Heart left ventricle (tissue), 16 donors: Measurements from ENCODE around the gene GANAB. TPM values are rescaled to one million over a fixed set of nuclear protein-coding genes. Genes with fewer than 3 reads are reported as not detected.

ENCODE experiments used
- ATAC-seq, 4 donors: fragments of 200-7000 bp; cut with Tn5 transposase; one replicate each; pipeline ENCODE4 v1.9.1; 2020 to 2022; ENCODE audit warnings: moderate library complexity in 4 of 4, mild to moderate bottlenecking in 3 of 4, moderate number of reproducible peaks in 1 of 4
- DNase-seq, 5 donors: peaks; one replicate each; pipeline ENCODE4 v3.0.0-alpha.2; 2020
- H3K27ac ChIP-seq, 12 donors: fragments of 200-600 bp; sonication (generic) in 4 of 12; one replicate each; pipeline versions ENCODE4 v1.5.0 to v1.8.0; 2016 to 2022; ENCODE audit warnings: mild to moderate bottlenecking in 2 of 12
- H3K27me3 ChIP-seq, 9 donors: fragments of 200-600 bp; sonication (generic) in 2 of 9; one replicate each; pipeline versions ENCODE4 v1.5.1 to v1.8.0; 2016 to 2022; ENCODE audit warnings: mild to moderate bottlenecking in 3 of 9
- H3K36me3 ChIP-seq, 9 donors: fragments of 200-600 bp; sonication (generic) in 2 of 9; one replicate each; pipeline versions ENCODE4 v1.5.0 to v1.8.0; 2018 to 2022; ENCODE audit warnings: mild to moderate bottlenecking in 2 of 9
- H3K4me1 ChIP-seq, 12 donors: fragments of 200-600 bp; sonication (generic) in 4 of 12; one replicate each; pipeline versions ENCODE4 v1.5.0 to v1.8.0; 2016 to 2022; ENCODE audit warnings: mild to moderate bottlenecking in 3 of 12
- H3K4me3 ChIP-seq, 12 donors: fragments of 200-600 bp; sonication (generic) in 4 of 12; one replicate each; pipeline versions ENCODE4 v1.5.0 to v1.8.0; 2017 to 2022; ENCODE audit warnings: mild to moderate bottlenecking in 9 of 12, moderate library complexity in 4 of 12
- H3K9me3 ChIP-seq, 12 donors: fragments of 200-600 bp; sonication (generic) in 4 of 12; one replicate each; pipeline versions ENCODE4 v1.5.0 to v1.8.0; 2016 to 2022; ENCODE audit warnings: mild to moderate bottlenecking in 1 of 12
- POLR2A ChIP-seq, 2 donors: fragments of 450-650 bp; IDR thresholded peaks; one replicate each; pipeline ENCODE4 v1.6.1; 2017; ENCODE audit warnings: antibody characterized with exemption in 2 of 2, mild to moderate bottlenecking in 2 of 2, moderate library complexity in 2 of 2
- WGBS, 4 donors: extraction: QIAGEN DNeasy Blood & Tissue Kit in 2 of 4; methylation state at CpG; one replicate each; pipeline versions ENCODE4 v1.1.5 to v1.1.7; 2013 to 2018; 5-methylcytosine and 5-hydroxymethylcytosine counted together
- intact Hi-C, 10 donors: fragments of 100-400 bp; cut with DNase I; formaldehyde crosslinking; loops; one replicate each; pipeline versions ENCODE4 v1.11.1 to v1.14.2; 2022
- polyA plus RNA-seq, 2 donors: library from polyadenylated mRNA; stranded (reverse); fragments of 200-250 nt; gene quantifications; one replicate each; pipeline ENCODE4 v1.2.3, GENCODE V29; 2013
- total RNA-seq, 9 donors: library from RNA; depleted of rRNA in 2 of 9; stranded (reverse); fragments of >200 nt in 2 of 9; fragmentation: NEBNext Ultra II Directional in 3 of 9; extraction: Animal tissue kit (Norgen Biotek cat#: 25700) in 3 of 9; gene quantifications; one replicate each; pipeline versions ENCODE4 v1.1.0 to v1.2.4, GENCODE V29; 2016 to 2023
- TF ChIP-seq, protein P1 (sequence below), 12 donors: fragments of 200-600 bp; sonication (generic) in 4 of 12; IDR thresholded peaks; one replicate each; pipeline versions ENCODE4 v1.5.0 to v1.8.0; 2018 to 2022; ENCODE audit warnings: antibody characterized with exemption in 12 of 12, mild to moderate bottlenecking in 5 of 12
- donor health status: ischemic (EF 13 %, LVEDD 7.1; RV severe dilation, severe dysfunction).
- donor health status: healthy with polysubstance abuse.
- donor health status: DM: no; HTN: yes; CAD: no.
- donor health status: DM: no; HTN: no; CAD: no.
- donor health status: ischemic (EF 25% LVEDD 6.9; RV normal size, moderate dysfunction).
- donor health status: ischemic (EF 25% LVEDD 5.7; RV mildly dilated, moderate dysfunction).
- donor health status: healthy.
- donor health status: DM: yes; HTN: yes; CAD: no.
- donor health status: ischemic (EF 35%, LVEDD 5.7; RV mildly dilated, moderate dysfunction).
- donor health status: nonischemic (EF 11% LVEDD 7.7; RV severe dilation, severe dysfunction).
- donor health status: DM: yes; HTN: yes; CAD: no.
- donor health status: PGD.
- donor health status: ischemic (EF 29% LVEDD 5.4; RV normal size, mild dysfunction).
- donor health status: nonischemic (EF 23%, LVEDD 6.1; RV moderate dilation, normal function).

Gene GANAB
- total and polyA plus RNA-seq, 11 donors = 49.3 to 182 (median 99.1) TPM

DNA sequence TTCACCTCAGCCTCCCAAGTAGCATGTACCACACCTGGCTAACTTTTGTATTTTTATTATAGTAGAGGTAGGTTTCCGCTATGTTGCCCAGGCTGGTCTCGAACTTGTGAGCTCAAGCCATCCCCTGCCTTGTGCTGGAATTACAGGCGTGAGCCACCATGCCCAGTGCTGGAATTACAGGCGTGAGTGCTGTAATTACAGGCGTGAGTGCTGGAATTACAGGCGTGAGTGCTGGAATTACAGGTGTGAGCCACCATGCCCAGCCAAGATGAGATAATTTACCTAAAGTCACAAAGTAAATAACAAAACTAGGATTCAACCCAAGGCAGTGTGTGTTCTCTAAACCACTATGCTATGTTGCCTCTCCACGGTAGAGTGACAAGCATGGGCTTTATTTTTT, 36.1 kb upstream of the GANAB start:
- TF ChIP-seq, protein P1, sequence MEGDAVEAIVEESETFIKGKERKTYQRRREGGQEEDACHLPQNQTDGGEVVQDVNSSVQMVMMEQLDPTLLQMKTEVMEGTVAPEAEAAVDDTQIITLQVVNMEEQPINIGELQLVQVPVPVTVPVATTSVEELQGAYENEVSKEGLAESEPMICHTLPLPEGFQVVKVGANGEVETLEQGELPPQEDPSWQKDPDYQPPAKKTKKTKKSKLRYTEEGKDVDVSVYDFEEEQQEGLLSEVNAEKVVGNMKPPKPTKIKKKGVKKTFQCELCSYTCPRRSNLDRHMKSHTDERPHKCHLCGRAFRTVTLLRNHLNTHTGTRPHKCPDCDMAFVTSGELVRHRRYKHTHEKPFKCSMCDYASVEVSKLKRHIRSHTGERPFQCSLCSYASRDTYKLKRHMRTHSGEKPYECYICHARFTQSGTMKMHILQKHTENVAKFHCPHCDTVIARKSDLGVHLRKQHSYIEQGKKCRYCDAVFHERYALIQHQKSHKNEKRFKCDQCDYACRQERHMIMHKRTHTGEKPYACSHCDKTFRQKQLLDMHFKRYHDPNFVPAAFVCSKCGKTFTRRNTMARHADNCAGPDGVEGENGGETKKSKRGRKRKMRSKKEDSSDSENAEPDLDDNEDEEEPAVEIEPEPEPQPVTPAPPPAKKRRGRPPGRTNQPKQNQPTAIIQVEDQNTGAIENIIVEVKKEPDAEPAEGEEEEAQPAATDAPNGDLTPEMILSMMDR (IDR thresholded peaks at IDR 0.05) = no peak
- TF ChIP-seq POLR2A (IDR thresholded peaks at IDR 0.05) = no peak
- H3K4me1 ChIP-seq = peaks cover 5 to 32% (median 20%) of the 10 kb centered on the region in 12 donors
- no peak overlapping the region for H3K4me3 ChIP-seq
- peaks cover 0 to 7% (median 5%) of the 10 kb centered on the region in 9 donors for H3K36me3 ChIP-seq
- 91 to 95% (median 94%) methylated on average over 7 of the region's 7 CpGs for WGBS, 4 donors
- H3K9me3 ChIP-seq = no peaks in the 10 kb centered on the region
- ATAC-seq (no peak), DNase-seq (no peak)
- intact Hi-C loops = loop anchor here in 1 of 10 donors (2.0 kb wide), 1 partner anchor 22 kb away; no protein-coding TSS in a partner anchor
- H3K27ac ChIP-seq = no peak overlapping the region
- H3K27me3 ChIP-seq = peaks cover 0 to under 1% (median 0%) of the 10 kb centered on the region in 9 donors

- 30 to 48% (median 42%) methylated on average over 4 of the region's 4 CpGs for WGBS, 4 donors
- intact Hi-C loops = loop anchor here in 1 of 10 donors (2.0 kb wide), 1 partner anchor 14 kb away; no protein-coding TSS in a partner anchor
- H3K4me3 ChIP-seq = no peak overlapping the region
- H3K4me1 ChIP-seq = peaks cover 6 to 45% (median 21%) of the 10 kb centered on the region in 12 donors
- ATAC-seq (peak; percentile 61 to 80 (median 72)), DNase-seq (peak in 4 of 5 donors; percentile 40 to 57 (median 52))
- H3K36me3 ChIP-seq = peaks cover 0 to 24% (median 20%) of the 10 kb centered on the region in 9 donors
- TF ChIP-seq POLR2A (IDR thresholded peaks at IDR 0.05) = no peak
- TF ChIP-seq, protein P1 (IDR thresholded peaks at IDR 0.05) = peak; percentile 38 to 70 (median 55)
- H3K9me3 ChIP-seq = no peaks in the 10 kb centered on the region
- H3K27ac ChIP-seq = peak overlapping the region in 7 of 12 donors; percentile 3 to 55 (median 24)
- no peaks in the 10 kb centered on the region for H3K27me3 ChIP-seq
Measured at GRCh38 chr11:62680825-62681240, 34.4 kb upstream of the GANAB start.

GRCh38 chr11:62678770-62679696, 32.6 kb upstream of the GANAB start, which contains the start of gene UBXN1:
TSS of gene UBXN1 (minus strand) at chr11:62679073. CDS start at chr11:62678923, 150 bp downstream.
- peaks cover 6 to 45% (median 21%) of the 10 kb centered on the region in 12 donors for H3K4me1 ChIP-seq
- intact Hi-C loops = loop anchor here in 1 of 10 donors (5.0 kb wide), 1 partner anchor 77 kb away; the partner anchor contains the start of gene MTA2
- H3K36me3 ChIP-seq = peaks cover 0 to 42% (median 37%) of the 10 kb centered on the region in 9 donors
- DNase-seq (peak; percentile 93 to 96 (median 94)), ATAC-seq (peak; percentile 79 to 92 (median 90))
- H3K27me3 ChIP-seq = no peaks in the 10 kb centered on the region
- TF ChIP-seq, protein P1 (IDR thresholded peaks at IDR 0.05) = no peak
- peak in 1 of 2 donors; percentile 73 for TF ChIP-seq POLR2A (IDR thresholded peaks at IDR 0.05)
- peak within 1 kb of the TSS; percentile 61 to 100 (median 94) for H3K4me3 ChIP-seq
- peak within 1 kb of the TSS; percentile 76 to 96 (median 89) for H3K27ac ChIP-seq
- 3 to 10% (median 7%) methylated on average over 26 to 55 of the region's 55 CpGs for WGBS, 4 donors
- H3K9me3 ChIP-seq = no peaks in the 10 kb centered on the region

DNA sequence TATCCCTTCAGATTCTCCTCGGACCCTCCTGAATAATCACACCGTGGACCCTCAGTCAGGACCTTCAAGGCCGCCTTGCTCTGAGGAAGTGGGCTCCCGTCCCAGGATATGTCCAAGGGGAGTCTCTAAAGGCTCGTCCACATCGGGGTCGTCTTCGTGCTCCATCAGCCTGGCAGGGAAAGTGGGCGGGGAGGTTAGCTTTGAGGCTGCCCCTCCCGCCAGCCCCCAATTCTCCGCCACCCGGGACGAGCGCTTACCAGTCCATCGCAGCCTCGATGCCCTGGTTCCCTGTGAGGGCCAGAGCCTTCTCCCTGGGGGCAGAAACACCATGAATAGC, 32.0 kb upstream of the GANAB start:
- peak overlapping the region; percentile 61 to 100 (median 94) for H3K4me3 ChIP-seq
- intact Hi-C loops = loop anchor here in 1 of 10 donors (5.0 kb wide), 1 partner anchor 76 kb away; the partner anchor contains the start of gene MTA2
- DNase-seq = peak in 1 of 5 donors; percentile 65
- H3K9me3 ChIP-seq = no peaks in the 10 kb centered on the region
- peaks cover 6 to 47% (median 21%) of the 10 kb centered on the region in 12 donors for H3K4me1 ChIP-seq
- H3K27ac ChIP-seq = peak overlapping the region; percentile 76 to 96 (median 89)
- peak in 1 of 4 donors; percentile 4 for ATAC-seq
- no peak for TF ChIP-seq POLR2A (IDR thresholded peaks at IDR 0.05)
- TF ChIP-seq, protein P1 (IDR thresholded peaks at IDR 0.05) = no peak
- 2 to 5% (median 4%) methylated on average over 10 to 16 of the region's 16 CpGs for WGBS, 4 donors
- peaks cover 0 to 48% (median 42%) of the 10 kb centered on the region in 9 donors for H3K36me3 ChIP-seq
- no peaks in the 10 kb centered on the region for H3K27me3 ChIP-seq
